ENCODE data around the gene P4HA2. TPM values are rescaled to one million over a fixed set of nuclear protein-coding genes. Genes with fewer than 3 reads are reported as not detected.

P4HA2 gene
- total RNA-seq, 2 experiments from 2014 or later = not detected

Small RNA genes within 50 kb of the gene (microRNA-seq; reads per million reads assigned to microRNA genes)
- gene MIR6830 (ENCODE audit: borderline microRNAs expressed, borderline replicate concordance) = not detected

Other genes starting within 250 kb of the P4HA2 start
- 10 to 100 TPM; 13.9 to 17.6 TPM for gene ACSL6, start 216.2 kb downstream of the P4HA2 start, total RNA-seq
- gene IL3, start 167.2 kb downstream of the P4HA2 start, total RNA-seq = not detected
- not detected for gene CSF2, start 154.1 kb downstream of the P4HA2 start, total RNA-seq
- gene PDLIM4, start 29.8 kb upstream of the P4HA2 start, total RNA-seq = not detected
- gene SLC22A4, start 66.5 kb upstream of the P4HA2 start, total RNA-seq = under 1 TPM; 0.16 to 0.22 TPM
- gene SLC22A5, start 141.9 kb upstream of the P4HA2 start, total RNA-seq = 1 to 10 TPM; 4.3 to 4.5 TPM